Mesenchymal stem cell (in vitro differentiated cells and primary cell): ENCODE data around the gene ZBTB7C.

ENCODE experiments used
- DNase-seq: peaks from one replicate; pipeline ENCODE4 v3.0.0-alpha.2; 2013
- H2AFZ ChIP-seq: one replicate; pipeline ENCODE4 v1.6.1; 2013; ENCODE audit warnings: low read depth, mild to moderate bottlenecking, control low read depth, inconsistent platforms, low read length, moderate library complexity
- H2AK5ac ChIP-seq: 2 replicates; pipeline ENCODE4 v1.6.1; 2013; ENCODE audit warnings: low read length, moderate library complexity, mild to moderate bottlenecking, inconsistent platforms; ENCODE audit not compliant: severe bottlenecking
- H2BK120ac ChIP-seq: one replicate; pipeline ENCODE4 v1.6.1; 2013; ENCODE audit warnings: low read depth, mild to moderate bottlenecking, inconsistent platforms, low read length, moderate library complexity
- H2BK12ac ChIP-seq, 2 experiments: one replicate each; pipeline ENCODE4 v1.6.1; 2013; ENCODE audit warnings: inconsistent platforms in 2 of 2, low read length in 2 of 2, mild to moderate bottlenecking in 2 of 2, moderate library complexity in 2 of 2, control low read depth in 1 of 2
- H2BK15ac ChIP-seq: one replicate; pipeline ENCODE4 v1.6.1; 2013; ENCODE audit warnings: mild to moderate bottlenecking, low read depth, inconsistent platforms; ENCODE audit not compliant: poor library complexity, severe bottlenecking
- H2BK5ac ChIP-seq: 2 replicates; pipeline ENCODE4 v1.6.1; 2013; ENCODE audit warnings: low read depth, mild to moderate bottlenecking, low read length, control low read depth, inconsistent platforms; ENCODE audit not compliant: poor library complexity, severe bottlenecking
- H3K14ac ChIP-seq, 2 experiments: one replicate each; pipeline ENCODE4 v1.6.1; 2013; ENCODE audit warnings: inconsistent platforms in 2 of 2, low read length in 2 of 2, control low read depth in 1 of 2, mild to moderate bottlenecking in 1 of 2, moderate library complexity in 1 of 2
- H3K18ac ChIP-seq, 2 experiments: one replicate each; pipeline ENCODE4 v1.6.1; 2013; ENCODE audit warnings: inconsistent platforms in 2 of 2, low read length in 2 of 2, control low read depth in 1 of 2, low read depth in 1 of 2, mild to moderate bottlenecking in 1 of 2
- H3K23ac ChIP-seq, 2 experiments: one replicate each; pipeline ENCODE4 v1.6.1; 2013; ENCODE audit warnings: inconsistent platforms in 2 of 2, low read length in 2 of 2, mild to moderate bottlenecking in 2 of 2, moderate library complexity in 2 of 2, control low read depth in 1 of 2
- H3K27ac ChIP-seq: 2 replicates; pipeline ENCODE4 v1.5.1; 2013; ENCODE audit warnings: mild to moderate bottlenecking, moderate library complexity, low read length, control low read depth, inconsistent platforms; ENCODE audit not compliant: poor library complexity, severe bottlenecking
- H3K27me3 ChIP-seq, 2 experiments: 2 replicates each; pipeline versions ENCODE4 v1.6.1 to v1.7.0; 2013; ENCODE audit warnings: low read length in 2 of 2, mild to moderate bottlenecking in 2 of 2, moderate library complexity in 2 of 2, control low read depth in 1 of 2, inconsistent platforms in 1 of 2; ENCODE audit not compliant: control insufficient read depth in 1 of 2, insufficient read depth in 1 of 2
- H3K36me3 ChIP-seq, 2 experiments: 2 replicates each; pipeline versions ENCODE4 v1.6.1 to v1.7.0; 2013; ENCODE audit warnings: low read length in 2 of 2, control low read depth in 1 of 2, inconsistent platforms in 1 of 2, low read depth in 1 of 2, mild to moderate bottlenecking in 1 of 2; ENCODE audit not compliant: insufficient read depth in 2 of 2, control insufficient read depth in 1 of 2
- H3K4ac ChIP-seq, 2 experiments: one replicate each; pipeline ENCODE4 v1.6.1; 2013; ENCODE audit warnings: inconsistent platforms in 2 of 2, low read length in 2 of 2, mild to moderate bottlenecking in 2 of 2, moderate library complexity in 2 of 2, control low read depth in 1 of 2, low read depth in 1 of 2
- H3K4me1 ChIP-seq: 2 replicates; pipeline ENCODE4 v1.6.1; 2013; ENCODE audit warnings: low read depth, low read length, control low read depth; ENCODE audit not compliant: control insufficient read depth, insufficient read depth
- H3K4me2 ChIP-seq: 2 replicates; pipeline ENCODE4 v1.6.1; 2013; ENCODE audit warnings: low read length, mild to moderate bottlenecking, inconsistent platforms; ENCODE audit not compliant: poor library complexity, severe bottlenecking
- H3K4me3 ChIP-seq, 2 experiments: 2 replicates each; pipeline versions ENCODE4 v1.5.1 to v1.7.0; 2013; ENCODE audit warnings: low read length in 2 of 2, mild to moderate bottlenecking in 2 of 2, control low read depth in 1 of 2, low read depth in 1 of 2; ENCODE audit not compliant: insufficient read depth in 1 of 2
- H3K79me1 ChIP-seq: replicated peaks from 2 replicates; pipeline ENCODE4 v1.6.1; 2013; ENCODE audit warnings: mild to moderate bottlenecking, control low read depth, low read length, inconsistent platforms; ENCODE audit not compliant: poor library complexity, severe bottlenecking
- H3K9ac ChIP-seq: 2 replicates; pipeline ENCODE4 v1.7.0; 2013; ENCODE audit warnings: mild to moderate bottlenecking, low read length, moderate library complexity
- H3K9me3 ChIP-seq: 2 replicates; pipeline ENCODE4 v1.7.0; 2013; ENCODE audit warnings: mild to moderate bottlenecking, low read length; ENCODE audit not compliant: control insufficient read depth
- H4K8ac ChIP-seq: one replicate; pipeline ENCODE4 v1.6.1; 2013; ENCODE audit warnings: inconsistent platforms, mild to moderate bottlenecking, low read length, moderate library complexity
- H4K91ac ChIP-seq: one replicate; pipeline ENCODE4 v1.6.1; 2013; ENCODE audit warnings: mild to moderate bottlenecking, low read length, inconsistent platforms
- WGBS: methylation state at CpG from one replicate; pipeline ENCODE4 v1.1.7; 2013; ENCODE audit warnings: mixed read lengths; 5-methylcytosine and 5-hydroxymethylcytosine counted together

ZBTB7C gene

GRCh38 chr18:48410095-48410920, 1.1 kb upstream of the ZBTB7C start:
- Histone ChIP-seq H3K9me3 (no peaks in the 10 kb centered on the region), H4K8ac (no peak overlapping the region), H3K79me1 (no peaks in the 10 kb centered on the region), H4K91ac (no peak overlapping the region), H3K27me3 (peaks cover 38 to 58% of the 10 kb centered on the region in 2 experiments), H3K36me3 (no peaks in the 10 kb centered on the region), H3K18ac (no peak overlapping the region), H3K4me3 (peak overlapping the region; percentile 77 to 87), H3K4ac (no peak overlapping the region), H2BK120ac (no peak overlapping the region), H2BK5ac (no peak overlapping the region), H3K27ac (no peak overlapping the region), H3K23ac (peak overlapping the region in 1 of 2 experiments; percentile 79), H3K9ac (peak overlapping the region; percentile 75), H3K4me2 (peak overlapping the region; percentile 100), H2AFZ (peak overlapping the region; percentile 80), H2BK12ac (no peak overlapping the region), H3K4me1 (peaks cover 20% of the 10 kb centered on the region), H3K14ac (peak overlapping the region in 1 of 2 experiments; percentile 88), H2AK5ac (no peak overlapping the region), H2BK15ac (no peak overlapping the region)
- peak; percentile 87 for DNase-seq
- under 1% methylated on average over 66 of the region's 77 CpGs for WGBS

DNA sequence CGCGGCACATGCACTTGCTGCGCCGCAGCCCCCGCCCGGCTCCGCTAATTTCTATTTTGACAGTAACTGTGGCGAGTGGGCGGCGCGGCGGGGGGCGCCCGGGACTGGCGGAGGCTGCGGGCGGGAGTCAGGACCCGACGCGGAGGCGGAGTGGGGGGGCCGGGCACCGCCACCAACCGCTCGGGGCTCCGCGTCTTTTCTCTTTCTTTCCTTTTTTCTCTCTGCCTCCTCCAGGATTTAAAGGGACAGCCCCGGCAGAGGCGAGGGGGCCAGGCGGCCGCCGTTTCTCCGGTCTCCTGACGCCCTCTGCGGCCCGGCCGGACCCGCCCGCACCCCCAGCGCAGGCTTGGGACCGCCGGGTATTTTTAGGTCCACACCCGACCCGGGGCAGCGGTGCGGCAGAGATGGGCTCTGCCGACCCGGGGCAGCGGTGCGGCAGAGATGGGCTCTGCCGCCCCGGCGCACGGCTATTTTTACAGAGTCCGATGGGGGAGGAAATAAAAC, 460 bp upstream of the ZBTB7C start:
- H3K23ac ChIP-seq, result no peak overlapping the region
- no peak for DNase-seq
- no peak overlapping the region for H3K18ac ChIP-seq
- H3K4me2 ChIP-seq, result peak overlapping the region; percentile 100
- H3K4ac ChIP-seq, result no peak overlapping the region
- H3K27ac ChIP-seq, result no peak overlapping the region
- peak overlapping the region; percentile 77 to 87 for H3K4me3 ChIP-seq
- H3K9ac ChIP-seq, result peak overlapping the region; percentile 75
- H2AFZ ChIP-seq, result peak overlapping the region; percentile 69
- H4K8ac ChIP-seq, result no peak overlapping the region
- no peak overlapping the region for H2BK12ac ChIP-seq
- no peak overlapping the region for H2BK120ac ChIP-seq
- H3K79me1 ChIP-seq, result no peaks in the 10 kb centered on the region
- H2BK5ac ChIP-seq, result no peak overlapping the region
- H3K27me3 ChIP-seq, result peaks cover 38 to 57% of the 10 kb centered on the region in 2 experiments
- H3K14ac ChIP-seq, result no peak overlapping the region
- no peak overlapping the region for H4K91ac ChIP-seq
- no peaks in the 10 kb centered on the region for H3K36me3 ChIP-seq
- H3K4me1 ChIP-seq, result peaks cover 20% of the 10 kb centered on the region
- no peak overlapping the region for H2AK5ac ChIP-seq
- no peak overlapping the region for H2BK15ac ChIP-seq
- H3K9me3 ChIP-seq, result no peaks in the 10 kb centered on the region
- WGBS, result under 1% methylated on average over 48 of the region's 55 CpGs

DNA sequence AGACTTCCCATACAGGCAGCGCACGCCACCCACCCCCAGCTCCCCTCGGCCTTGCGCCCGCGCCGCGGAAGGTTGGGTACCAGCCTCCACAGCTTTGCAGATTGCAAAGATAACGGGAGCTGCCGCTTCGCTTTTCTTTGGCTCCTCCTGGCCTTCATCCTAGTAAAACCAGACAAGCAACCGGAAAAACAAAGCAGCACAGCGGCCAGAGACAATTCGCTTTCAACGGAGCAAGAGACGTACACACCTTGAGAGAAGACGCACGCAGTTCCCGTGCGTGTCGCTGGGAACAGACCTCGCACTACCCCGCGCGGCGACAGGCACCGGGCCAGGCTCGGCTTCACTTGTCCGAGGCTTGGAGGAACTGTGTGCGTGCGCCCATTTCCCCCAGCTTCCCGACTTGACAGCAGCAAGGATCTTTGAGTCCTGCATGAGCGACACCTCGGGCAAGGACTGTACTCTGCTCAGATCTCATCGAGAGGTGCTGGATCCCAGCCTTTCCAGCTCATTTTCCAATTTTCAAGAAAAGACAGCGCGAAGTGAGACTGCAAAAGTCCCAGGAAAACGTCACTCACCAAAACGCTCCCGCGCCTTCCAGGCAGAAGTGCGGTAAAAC, 964 bp downstream of the ZBTB7C start:
- no peak overlapping the region for H3K4ac ChIP-seq
- no peak overlapping the region for H4K91ac ChIP-seq
- no peak overlapping the region for H4K8ac ChIP-seq
- no peaks in the 10 kb centered on the region for H3K9me3 ChIP-seq
- WGBS, result 4% methylated on average over 42 of the region's 42 CpGs
- no peak overlapping the region for H3K23ac ChIP-seq
- no peak overlapping the region for H2AFZ ChIP-seq
- peak overlapping the region; percentile 98 for H3K4me2 ChIP-seq
- no peak overlapping the region for H2BK5ac ChIP-seq
- H2BK15ac ChIP-seq, result no peak overlapping the region
- H3K27me3 ChIP-seq, result peaks cover 37 to 52% of the 10 kb centered on the region in 2 experiments
- H2AK5ac ChIP-seq, result no peak overlapping the region
- no peak overlapping the region for H3K18ac ChIP-seq
- DNase-seq, result peak; percentile 13
- no peaks in the 10 kb centered on the region for H3K79me1 ChIP-seq
- H3K9ac ChIP-seq, result peak overlapping the region; percentile 41
- peak overlapping the region; percentile 77 for H3K4me3 ChIP-seq
- H3K27ac ChIP-seq, result no peak overlapping the region
- peaks cover 20% of the 10 kb centered on the region for H3K4me1 ChIP-seq
- no peak overlapping the region for H2BK120ac ChIP-seq
- no peak overlapping the region for H3K14ac ChIP-seq
- no peaks in the 10 kb centered on the region for H3K36me3 ChIP-seq
- H2BK12ac ChIP-seq, result no peak overlapping the region

DNA sequence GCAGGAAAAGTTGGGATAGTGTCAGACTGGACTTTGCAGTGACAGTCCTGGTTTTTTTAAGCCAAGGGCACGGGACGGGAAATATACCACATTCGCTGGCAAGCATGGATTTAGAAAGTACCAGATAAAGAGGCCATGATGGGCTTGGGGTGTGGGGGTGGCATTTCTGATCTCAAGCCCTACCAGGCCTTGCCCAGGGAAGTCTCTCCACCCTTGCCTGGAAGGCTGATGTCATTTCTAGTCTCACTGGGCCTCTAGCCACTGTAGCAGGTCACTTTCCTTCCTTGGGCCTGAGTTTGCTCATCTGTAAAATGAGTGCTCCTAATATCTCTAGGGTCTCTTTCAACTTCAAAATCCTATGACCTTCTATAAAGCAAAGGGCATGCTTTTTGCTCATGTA, 1.8 kb downstream of the ZBTB7C start:
- no peak overlapping the region for H3K4ac ChIP-seq
- H2AK5ac ChIP-seq, result no peak overlapping the region
- WGBS, result 92% methylated on average over 3 of the region's 3 CpGs
- H3K4me3 ChIP-seq, result no peak overlapping the region
- no peak for DNase-seq
- no peaks in the 10 kb centered on the region for H3K36me3 ChIP-seq
- no peak overlapping the region for H2BK120ac ChIP-seq
- H3K23ac ChIP-seq, result no peak overlapping the region
- no peak overlapping the region for H2BK5ac ChIP-seq
- no peaks in the 10 kb centered on the region for H3K9me3 ChIP-seq
- H3K14ac ChIP-seq, result no peak overlapping the region
- peaks cover 28 to 58% of the 10 kb centered on the region in 2 experiments for H3K27me3 ChIP-seq
- no peak overlapping the region for H3K27ac ChIP-seq
- no peak overlapping the region for H2AFZ ChIP-seq
- H4K91ac ChIP-seq, result no peak overlapping the region
- no peak overlapping the region for H2BK15ac ChIP-seq
- no peak overlapping the region for H4K8ac ChIP-seq
- no peak overlapping the region for H3K18ac ChIP-seq
- no peak overlapping the region for H3K4me2 ChIP-seq
- H3K9ac ChIP-seq, result no peak overlapping the region
- H3K4me1 ChIP-seq, result peaks cover 20% of the 10 kb centered on the region
- H3K79me1 ChIP-seq, result no peaks in the 10 kb centered on the region
- H2BK12ac ChIP-seq, result no peak overlapping the region
